ENCODE measurements around the gene PDE1A.

DNA sequence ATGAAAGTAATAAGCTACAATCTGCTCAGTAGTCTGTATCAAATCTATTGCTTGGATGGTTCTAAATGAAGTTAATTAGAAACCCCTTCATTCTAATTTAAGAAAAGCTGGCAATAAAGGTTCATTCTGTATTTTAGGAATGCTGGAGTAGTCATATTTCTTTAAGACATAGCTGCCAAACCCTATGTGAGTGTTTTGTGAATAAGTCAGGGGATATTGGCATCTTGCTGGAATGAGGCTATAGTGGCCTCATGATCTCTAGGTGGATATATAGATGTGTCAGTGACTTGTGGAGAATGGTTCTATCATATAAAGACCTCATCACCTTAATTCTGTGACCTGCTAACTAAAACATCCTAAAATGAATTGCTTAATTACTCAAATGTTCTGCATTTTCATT lies 196.3 kb downstream of the PDE1A start:
- TF ChIP-seq, protein P1, sequence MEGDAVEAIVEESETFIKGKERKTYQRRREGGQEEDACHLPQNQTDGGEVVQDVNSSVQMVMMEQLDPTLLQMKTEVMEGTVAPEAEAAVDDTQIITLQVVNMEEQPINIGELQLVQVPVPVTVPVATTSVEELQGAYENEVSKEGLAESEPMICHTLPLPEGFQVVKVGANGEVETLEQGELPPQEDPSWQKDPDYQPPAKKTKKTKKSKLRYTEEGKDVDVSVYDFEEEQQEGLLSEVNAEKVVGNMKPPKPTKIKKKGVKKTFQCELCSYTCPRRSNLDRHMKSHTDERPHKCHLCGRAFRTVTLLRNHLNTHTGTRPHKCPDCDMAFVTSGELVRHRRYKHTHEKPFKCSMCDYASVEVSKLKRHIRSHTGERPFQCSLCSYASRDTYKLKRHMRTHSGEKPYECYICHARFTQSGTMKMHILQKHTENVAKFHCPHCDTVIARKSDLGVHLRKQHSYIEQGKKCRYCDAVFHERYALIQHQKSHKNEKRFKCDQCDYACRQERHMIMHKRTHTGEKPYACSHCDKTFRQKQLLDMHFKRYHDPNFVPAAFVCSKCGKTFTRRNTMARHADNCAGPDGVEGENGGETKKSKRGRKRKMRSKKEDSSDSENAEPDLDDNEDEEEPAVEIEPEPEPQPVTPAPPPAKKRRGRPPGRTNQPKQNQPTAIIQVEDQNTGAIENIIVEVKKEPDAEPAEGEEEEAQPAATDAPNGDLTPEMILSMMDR (IDR thresholded peaks at IDR 0.05): no peak
- TF ChIP-seq POLR2A (IDR thresholded peaks at IDR 0.05; ENCODE audit: low read length) (no peak), RAD21 (conservative IDR thresholded peaks at IDR 0.05 in 1 of 2, IDR thresholded peaks at IDR 0.05 in 1 of 2) (no peak), MAZ (IDR thresholded peaks at IDR 0.05; ENCODE audit: borderline replicate concordance, low read depth, low read length) (no peak), CBX2 (IDR thresholded peaks at IDR 0.05; ENCODE audit: borderline replicate concordance, low read depth) (no peak), EP300 (IDR thresholded peaks at IDR 0.05) (no peak), MAFK (IDR thresholded peaks at IDR 0.05; ENCODE audit: partially characterized antibody) (no peak), NR3C1 (IDR thresholded peaks at IDR 0.05) (no peak)
- TF ChIP-seq, protein P2, sequence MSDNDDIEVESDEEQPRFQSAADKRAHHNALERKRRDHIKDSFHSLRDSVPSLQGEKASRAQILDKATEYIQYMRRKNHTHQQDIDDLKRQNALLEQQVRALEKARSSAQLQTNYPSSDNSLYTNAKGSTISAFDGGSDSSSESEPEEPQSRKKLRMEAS (IDR thresholded peaks at IDR 0.05): no peak
- TF ChIP-seq, protein P3, sequence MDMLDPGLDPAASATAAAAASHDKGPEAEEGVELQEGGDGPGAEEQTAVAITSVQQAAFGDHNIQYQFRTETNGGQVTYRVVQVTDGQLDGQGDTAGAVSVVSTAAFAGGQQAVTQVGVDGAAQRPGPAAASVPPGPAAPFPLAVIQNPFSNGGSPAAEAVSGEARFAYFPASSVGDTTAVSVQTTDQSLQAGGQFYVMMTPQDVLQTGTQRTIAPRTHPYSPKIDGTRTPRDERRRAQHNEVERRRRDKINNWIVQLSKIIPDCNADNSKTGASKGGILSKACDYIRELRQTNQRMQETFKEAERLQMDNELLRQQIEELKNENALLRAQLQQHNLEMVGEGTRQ (IDR thresholded peaks at IDR 0.05): no peak

All from A549 (cell line).